Measurements from ENCODE around the gene SMIM10L2A. TPM values are rescaled to one million over a fixed set of nuclear protein-coding genes. Genes with fewer than 3 reads are reported as not detected.
"Not testable (repeated sequence)": the region's sequence is repeated elsewhere in the genome, so short reads cannot be mapped to it uniquely, and the experiment has no call there.

Gene SMIM10L2A
- polyA plus RNA-seq, 4 donors = 10.0 to 11.2 (median 10.8) TPM

DNA sequence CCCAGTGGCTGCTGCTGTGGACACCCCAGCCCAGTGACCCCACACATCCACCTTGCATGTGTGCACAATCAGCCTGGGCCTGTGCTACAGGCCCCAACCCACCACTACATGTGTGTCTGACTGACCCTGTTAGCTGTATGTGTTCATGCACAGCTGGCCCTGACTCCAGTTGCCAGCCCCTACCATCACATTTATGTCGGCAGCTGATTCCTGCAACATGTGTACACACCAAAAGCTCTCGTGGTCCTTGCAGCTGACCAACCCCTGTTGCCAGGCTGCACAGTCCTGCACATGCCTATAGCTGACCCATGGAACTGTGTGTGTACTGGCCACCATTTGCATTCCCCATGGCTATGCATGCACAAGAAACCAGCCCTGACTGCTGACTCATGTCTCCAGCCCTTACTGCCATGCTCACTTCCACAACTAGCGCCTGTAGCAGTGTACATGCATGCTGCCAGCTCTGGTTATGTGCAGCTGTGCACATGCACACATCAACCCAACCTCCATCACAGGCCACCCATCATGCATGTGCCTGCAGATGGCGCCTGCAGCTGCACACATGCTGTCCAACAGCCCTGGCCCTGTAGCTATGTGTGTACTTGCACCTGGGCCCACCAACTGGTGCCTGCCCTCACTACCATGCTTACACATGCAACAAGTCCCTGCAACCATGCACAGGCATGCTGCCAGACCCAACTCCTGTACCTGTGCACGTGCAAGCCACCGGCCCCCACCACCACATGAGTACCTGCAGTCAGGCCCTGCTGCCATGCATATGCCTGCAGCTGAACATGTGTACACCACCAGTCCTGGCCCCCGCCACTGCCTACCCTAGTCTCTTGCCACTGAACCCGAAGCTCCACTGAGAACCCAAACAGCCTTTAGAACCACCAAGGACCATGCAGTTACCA is 28.1 kb downstream of the SMIM10L2A start:
- no peak for DNase-seq (ENCODE audit: low read depth in 4 of 4, low spot score in 2 of 4)

DNA sequence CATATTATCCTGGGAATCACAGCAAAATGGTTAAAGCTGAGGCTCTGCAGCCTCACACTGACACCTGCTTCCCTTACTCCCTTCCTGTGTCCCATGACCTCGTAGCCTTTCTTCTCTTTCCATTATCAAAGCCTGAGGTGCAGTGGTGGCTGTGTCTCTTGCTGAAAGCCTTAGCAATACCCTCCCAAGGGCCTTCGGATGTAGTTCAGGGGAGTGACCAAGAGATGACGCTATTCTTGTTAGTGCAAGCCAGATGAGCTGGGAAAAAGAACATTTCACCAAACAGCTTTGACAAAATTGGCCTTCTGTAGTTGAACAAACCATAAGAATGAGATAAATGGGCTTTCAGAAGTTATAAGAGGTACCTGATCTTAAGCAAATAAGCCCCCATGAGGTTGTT is 31.6 kb downstream of the SMIM10L2A start:
- no peak for DNase-seq (ENCODE audit: low read depth in 4 of 4, low spot score in 2 of 4)

DNA sequence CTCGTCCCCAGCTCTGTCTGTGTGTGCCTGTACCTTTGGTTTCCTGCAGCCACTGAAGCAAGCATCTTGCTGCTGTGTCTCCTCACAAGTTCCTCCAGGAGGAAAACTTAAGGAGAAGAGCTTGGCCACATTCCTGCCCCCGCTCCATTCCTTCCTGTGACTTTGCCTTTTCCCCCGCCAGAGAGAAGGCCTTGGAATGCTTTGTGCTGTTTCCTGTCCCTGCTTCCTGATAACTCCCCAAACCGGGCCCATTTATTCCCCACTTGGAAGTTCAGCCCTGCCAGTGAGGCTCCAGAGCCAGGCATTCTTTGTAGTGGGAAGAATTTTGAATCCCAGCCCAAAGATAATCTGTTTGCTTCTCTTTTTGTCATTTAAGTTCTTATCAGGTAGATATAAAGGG is 33.1 kb downstream of the SMIM10L2A start:
- no peak for DNase-seq (ENCODE audit: low read depth in 4 of 4, low spot score in 2 of 4)

DNA sequence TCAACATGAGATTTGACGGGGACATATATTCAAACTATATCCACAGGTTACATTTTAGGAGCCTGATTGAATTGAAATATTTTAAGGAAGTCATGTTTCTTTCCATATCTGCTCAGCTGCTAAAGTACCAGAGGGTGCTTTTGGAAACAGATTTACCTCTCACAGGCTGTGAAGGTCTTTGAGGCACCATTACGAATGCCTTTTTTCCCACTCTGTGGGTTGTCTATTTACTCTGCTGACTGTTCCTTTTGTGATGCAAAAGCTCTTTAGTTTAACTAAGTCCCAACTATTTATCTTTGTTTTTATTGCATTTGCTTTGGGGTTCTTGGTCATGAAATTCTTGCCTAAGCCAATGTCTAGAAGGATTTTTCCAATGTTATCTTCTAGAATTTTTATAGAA is 40.0 kb downstream of the SMIM10L2A start:
- DNase-seq (ENCODE audit: low read depth in 4 of 4, low spot score in 2 of 4) = not testable (repeated sequence)

DNA sequence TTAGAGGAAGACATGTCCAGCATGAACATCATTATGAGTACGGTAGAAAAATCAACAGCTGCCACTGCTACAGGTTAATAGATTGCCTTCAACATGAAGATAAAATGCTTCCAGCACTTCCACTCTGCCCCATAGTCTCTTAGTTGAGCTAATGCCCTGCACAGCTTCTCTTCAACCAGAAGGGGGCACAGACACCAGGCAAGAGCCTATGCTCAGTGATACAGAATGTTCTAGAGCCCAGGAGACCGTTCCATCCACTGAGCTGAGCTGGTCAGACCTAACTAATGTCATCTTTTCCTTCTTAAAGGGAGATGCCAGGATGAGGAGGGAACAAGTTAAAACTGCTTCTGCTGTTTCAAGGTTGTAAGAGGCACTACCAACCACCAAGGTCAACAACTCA is 42.2 kb downstream of the SMIM10L2A start:
- no peak for DNase-seq (ENCODE audit: low read depth in 4 of 4, low spot score in 2 of 4)

GRCh38 chrX:135476378-135476777 is 54.6 kb downstream of the SMIM10L2A start:
- no peak for DNase-seq (ENCODE audit: low read depth in 4 of 4, low spot score in 2 of 4)

GRCh38 chrX:135477576-135477975 is 55.8 kb downstream of the SMIM10L2A start:
- DNase-seq (ENCODE audit: low read depth in 4 of 4, low spot score in 2 of 4) = peak; percentile 15 to 26 (median 22)

Other genes with a start within 250 kb of the SMIM10L2A start
- gene ETDA, start 169.9 kb upstream of the SMIM10L2A start, polyA plus RNA-seq (ENCODE audit: insufficient read length in 4 of 4) = under 1 TPM in 2 of 4 donors, not detected in 2; 0.39 to 0.51 TPM
- gene ETDC, start 112.5 kb upstream of the SMIM10L2A start, polyA plus RNA-seq (ENCODE audit: insufficient read length in 4 of 4) = not detected
- gene ZNF75D, start 77.8 kb upstream of the SMIM10L2A start, polyA plus RNA-seq (ENCODE audit: insufficient read length in 4 of 4) = 10 to 100 TPM; 16.4 to 23.5 (median 19.1) TPM
- 10 to 100 TPM; 12.0 to 15.1 (median 13.1) TPM for gene ZNF449, start 77.1 kb upstream of the SMIM10L2A start, polyA plus RNA-seq (ENCODE audit: insufficient read length in 4 of 4)
- 10 to 100 TPM; 17.8 to 34.3 (median 25.5) TPM for gene INTS6L, start 98.7 kb downstream of the SMIM10L2A start, polyA plus RNA-seq (ENCODE audit: insufficient read length in 4 of 4)